GM21619 (cell line): ENCODE results near the gene HIPK1.
"Not testable (repeated sequence)": the region's sequence is repeated elsewhere in the genome, so short reads cannot be mapped to it uniquely, and the experiment has no call there.

Experiments
- ATAC-seq: cut with Tn5 transposase; IDR thresholded peaks from one replicate; pipeline ENCODE4 v1.9.1; 2021; ENCODE audit not compliant: unreplicated experiment

Gene HIPK1

DNA sequence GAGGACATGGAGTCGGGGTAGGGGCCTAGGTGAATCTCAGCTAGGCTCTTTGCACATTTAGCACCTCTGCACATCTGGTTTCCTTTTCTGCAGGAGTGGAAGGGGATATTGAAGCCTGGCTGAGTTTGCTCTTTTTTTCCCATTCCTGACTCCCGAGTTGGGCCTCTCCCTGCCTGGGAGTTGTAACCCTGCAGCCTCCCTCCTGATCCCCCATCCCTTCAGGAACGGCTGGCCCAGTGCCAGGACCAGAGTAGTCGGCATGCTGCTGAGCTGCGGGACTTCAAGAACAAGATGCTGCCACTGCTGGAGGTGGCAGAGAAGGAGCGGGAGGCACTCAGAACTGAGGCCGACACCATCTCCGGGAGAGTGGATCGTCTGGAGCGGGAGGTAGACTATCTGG is 51.0 kb downstream of the HIPK1 start:
- ATAC-seq = no peak

DNA sequence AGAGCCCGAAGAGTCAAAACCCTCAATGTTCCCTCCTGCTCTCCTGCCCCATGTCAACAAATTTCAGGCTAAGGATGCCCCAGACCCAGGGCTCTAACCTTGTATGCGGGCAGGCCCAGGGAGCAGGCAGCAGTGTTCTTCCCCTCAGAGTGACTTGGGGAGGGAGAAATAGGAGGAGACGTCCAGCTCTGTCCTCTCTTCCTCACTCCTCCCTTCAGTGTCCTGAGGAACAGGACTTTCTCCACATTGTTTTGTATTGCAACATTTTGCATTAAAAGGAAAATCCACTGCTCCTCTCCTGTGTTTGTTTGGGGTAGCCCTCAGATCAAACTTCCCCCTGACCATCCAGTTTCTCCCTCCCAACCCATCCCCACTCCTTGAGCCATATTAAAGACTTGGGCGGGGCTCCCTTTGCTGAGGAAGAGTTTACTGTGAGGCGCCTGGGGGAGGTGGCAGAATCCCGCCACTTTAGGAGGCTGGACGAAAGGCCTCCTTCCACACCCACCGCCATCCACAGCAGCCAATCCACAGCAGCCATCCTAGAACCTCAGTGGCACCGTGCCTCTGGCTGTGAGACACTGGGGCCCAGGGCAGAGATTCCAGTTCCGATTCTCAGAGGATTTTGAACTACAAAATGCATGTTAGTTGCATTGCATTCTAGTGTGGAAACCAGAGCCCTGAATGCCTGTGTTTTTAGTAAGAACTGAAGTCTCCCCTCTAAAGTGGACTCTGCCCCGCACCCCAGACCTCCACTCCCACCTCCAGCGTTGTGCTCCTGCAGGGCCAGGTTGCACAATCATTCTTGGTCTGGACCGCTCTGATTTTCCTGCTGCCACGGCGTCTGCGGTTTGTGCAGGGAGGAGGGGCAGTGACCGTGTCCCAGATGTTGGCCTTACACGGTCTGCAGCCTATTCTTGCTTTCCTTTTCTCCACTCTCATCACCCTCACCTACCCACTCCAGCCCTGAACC is 53.1 kb downstream of the HIPK1 start:
- ATAC-seq = no peak

DNA sequence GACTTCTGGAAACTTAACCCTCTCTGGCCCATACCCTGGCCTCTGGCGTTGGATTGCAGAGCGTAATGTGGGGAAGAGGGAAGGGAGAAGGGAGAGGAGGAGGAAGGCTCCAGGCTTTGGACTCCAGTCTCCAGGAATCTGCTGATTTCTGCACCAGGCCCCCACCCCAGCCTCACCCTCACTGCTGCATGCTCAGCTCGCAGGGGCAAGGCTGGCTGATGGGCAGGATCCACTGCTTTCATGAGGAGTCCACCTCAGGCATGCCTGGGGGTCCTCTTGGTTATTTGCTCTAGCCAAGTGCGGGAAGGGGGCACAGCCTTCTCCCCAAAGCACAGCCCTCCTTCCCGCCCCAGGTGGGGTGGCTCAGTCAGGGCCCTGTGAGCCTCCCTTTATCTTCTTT is 53.8 kb downstream of the HIPK1 start:
- ATAC-seq = no peak

DNA sequence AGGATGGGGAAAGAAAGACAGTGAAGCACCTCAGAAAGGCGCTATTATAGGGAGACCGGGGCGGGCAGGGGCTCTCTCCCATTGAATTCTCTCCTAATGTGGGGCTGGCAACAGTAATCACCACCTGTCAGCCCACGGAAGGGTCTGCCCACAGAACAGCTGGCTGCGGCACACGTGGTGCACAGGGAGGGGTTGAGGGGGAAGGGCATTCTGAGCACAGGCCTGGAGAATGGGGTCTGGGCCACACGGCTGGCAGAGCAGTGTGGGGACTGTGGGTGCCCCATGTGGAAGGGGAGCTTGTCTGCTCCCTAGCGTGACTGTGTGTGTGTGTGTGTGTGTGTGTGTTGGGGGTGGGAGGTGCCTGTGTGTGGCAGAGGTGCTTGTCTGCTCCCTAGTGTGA is 54.3 kb downstream of the HIPK1 start:
- no peak for ATAC-seq

DNA sequence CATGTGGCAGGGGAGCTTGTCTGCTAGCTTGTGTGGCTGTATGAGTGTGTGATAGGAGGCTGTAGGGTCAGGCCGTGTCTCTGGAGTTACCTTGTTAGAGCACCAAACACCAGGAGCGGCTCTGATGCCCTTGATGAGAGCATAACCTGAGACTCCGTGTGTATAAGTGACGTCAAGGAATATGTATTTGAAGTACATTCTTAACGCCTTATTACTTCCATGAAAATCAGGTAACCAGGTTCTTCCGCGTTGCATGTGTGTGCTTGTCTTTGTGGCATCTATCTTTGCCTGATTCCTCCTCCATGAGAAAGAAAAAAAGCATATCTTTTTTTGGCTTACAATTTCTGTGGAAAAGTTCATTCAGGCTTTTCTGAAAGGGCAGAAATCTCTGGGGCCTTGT is 54.7 kb downstream of the HIPK1 start:
- ATAC-seq = no peak

DNA sequence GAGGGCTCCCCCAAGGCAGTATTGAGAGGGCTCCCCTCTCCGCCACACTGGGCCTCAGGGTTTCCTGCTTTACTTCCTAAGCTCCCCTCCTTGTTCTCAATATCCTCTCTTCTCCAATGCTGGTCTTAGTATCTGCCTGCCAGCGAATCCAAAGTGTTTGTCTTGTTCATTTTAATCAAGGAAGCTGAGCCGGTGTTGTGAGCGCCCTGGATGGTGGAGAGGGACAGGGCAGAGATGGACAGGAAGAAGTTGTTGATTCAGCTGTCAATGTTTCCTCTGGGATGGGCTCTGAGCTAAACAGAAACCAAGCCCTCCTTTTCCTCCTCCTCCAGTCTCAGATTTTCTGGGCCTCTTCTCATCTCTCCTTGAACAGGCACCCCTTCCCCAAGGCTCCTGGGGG is 55.6 kb downstream of the HIPK1 start:
- ATAC-seq = no peak

DNA sequence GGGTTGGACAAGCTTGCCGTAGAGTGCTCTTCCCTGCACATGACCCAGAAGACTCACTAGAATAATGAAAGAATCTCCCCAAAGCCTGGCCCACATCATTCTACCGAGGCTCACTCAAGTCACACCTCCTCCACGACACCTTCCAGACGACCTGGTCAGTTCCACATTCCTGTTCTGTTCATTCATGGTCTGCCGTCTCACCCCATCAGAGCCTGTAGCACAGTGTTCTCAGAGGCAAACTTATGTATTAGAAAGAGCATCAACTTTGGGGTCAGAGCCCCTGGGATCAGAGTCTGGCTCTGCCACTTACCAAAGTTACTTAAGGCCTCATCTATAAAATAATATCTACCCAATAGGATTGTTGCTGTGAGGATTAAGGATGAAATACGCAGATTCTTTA is 57.7 kb downstream of the HIPK1 start:
- no peak for ATAC-seq

DNA sequence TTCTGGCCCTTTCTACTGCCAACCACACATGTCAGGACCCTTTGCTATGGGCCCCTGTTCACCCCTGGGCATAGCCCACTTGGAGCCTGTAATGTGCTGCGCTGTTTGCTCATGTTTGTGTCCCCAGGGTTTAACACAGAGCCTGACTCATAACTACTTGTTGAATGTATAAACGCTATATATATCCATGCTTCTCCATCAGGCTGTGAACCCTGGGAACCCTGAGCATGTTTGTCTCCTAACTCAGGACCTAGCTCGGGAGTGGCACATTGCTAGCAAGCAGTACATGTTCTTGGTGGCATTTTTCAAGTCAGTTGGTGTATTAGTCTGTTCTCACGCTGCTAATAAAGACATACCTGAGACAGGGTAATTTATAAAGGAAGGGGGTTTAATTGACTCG is 58.1 kb downstream of the HIPK1 start:
- ATAC-seq = no peak

DNA sequence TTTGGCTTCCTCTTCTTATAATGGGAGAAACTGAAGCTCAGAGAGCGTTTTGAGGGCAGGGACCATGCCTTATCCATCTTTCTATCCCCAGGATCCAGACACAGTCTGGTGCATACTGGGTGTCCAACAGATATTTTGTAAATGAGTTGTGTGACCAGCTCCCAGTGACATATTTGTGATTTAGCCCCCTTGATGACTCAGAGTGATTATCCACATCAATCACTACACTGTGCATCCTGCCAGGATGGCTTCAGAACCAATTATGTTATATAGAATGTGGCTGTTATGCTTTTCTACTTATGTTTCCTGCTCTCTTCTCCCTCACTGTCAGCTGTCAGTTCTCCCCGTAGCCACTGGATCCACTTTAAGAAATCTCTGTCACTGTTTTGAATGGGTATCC is 61.4 kb downstream of the HIPK1 start:
- ATAC-seq = no peak

DNA sequence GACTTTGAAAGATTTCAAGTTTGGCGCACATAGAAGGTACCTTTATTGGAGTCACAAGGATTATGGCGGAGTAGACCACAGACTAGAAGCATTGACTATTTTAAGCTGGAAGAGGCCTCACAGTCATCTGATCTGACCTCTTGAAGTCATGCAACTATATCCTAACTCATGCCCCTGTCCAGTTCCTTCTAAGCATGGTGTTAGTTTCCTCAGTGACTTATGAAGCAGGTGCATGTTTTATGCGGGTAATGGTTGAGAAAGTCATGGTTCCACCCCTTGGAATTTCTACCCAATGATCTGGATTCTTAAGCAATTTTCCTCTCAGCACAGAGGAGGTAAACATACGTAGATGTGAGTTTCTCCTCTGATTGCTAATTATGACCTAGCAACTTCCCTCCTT is 61.8 kb downstream of the HIPK1 start:
- no peak for ATAC-seq

DNA sequence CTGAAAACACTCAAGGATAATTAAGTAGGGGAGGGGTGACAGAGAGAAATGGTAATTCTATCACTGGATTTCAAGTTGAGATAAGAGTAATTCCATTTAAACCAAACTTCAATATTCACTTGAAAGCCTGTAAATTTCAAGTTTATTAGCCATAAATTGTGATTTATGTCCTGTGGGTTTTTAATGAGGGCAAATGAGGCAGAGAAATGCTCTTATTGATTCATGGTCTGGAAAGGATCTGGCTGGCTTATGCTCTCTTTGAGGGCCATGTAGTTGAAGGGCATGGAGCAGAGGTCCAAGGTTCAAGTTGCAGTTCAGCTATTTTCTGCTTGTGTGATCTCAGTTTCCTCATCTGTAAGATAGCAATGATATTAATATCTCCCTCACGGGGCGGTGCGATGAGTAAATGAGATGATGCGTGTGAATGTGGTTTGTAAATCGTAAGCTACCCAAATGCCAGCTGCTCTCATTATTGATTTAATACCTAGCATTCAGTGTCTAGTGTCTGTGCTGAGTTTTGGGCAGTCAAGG is 62.4 kb downstream of the HIPK1 start:
- ATAC-seq = no peak

DNA sequence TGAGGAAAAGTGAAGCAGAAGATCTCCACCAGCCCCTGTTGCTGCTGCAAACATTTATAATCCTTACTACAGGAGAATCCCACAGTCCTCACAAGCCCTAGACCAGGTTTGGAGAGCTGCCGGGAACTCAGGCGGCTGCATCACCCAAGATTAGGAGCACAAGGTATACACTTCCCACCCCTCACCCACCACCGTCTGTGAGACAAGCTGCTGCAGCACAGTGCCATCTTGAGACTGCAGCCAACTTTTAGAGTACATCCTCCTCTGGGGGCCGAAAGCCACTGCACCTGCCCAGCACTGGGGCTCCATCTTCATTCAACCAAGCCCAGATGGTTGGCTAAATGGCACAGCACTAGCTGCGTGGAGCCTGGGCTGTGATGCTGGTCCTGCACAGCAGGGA is 63.9 kb downstream of the HIPK1 start:
- no peak for ATAC-seq

DNA sequence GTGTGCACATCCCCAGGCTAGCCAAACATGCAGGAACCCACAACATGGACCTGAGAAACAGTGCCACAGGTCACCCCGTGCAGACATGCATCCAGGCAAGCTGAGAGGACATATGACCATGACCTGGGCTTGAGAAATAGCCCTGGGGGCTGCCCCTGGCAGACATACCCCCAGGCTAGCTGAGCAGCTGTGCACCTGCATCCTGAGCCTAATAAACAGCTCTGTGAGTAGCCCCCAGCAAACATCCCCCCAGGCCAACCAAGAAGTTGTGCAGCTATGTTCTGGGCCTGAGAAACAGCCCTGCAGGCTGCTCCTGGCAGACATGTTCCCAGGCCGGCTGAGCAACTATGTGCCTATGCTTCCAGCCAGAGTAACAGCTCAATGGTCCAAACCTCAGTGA is 64.6 kb downstream of the HIPK1 start:
- no peak for ATAC-seq

DNA sequence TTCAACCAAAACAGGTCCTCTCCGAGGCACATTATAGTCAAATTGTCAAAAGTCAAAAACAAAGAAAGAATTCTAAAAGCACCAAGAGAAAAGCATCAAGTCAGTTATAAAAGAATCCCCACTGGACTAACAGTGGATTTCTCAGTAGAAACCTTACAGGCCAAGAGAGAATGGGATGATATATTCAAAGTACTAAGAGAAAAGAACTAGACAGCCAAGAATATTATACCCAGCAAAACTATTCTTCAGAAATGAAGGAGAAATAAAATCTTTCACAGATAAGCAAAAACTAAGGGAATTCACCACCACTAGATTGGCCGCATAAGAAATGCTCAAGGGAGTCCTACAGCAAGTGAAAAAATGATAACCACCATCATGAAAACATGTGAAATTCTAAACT is 66.3 kb downstream of the HIPK1 start:
- ATAC-seq = no peak

DNA sequence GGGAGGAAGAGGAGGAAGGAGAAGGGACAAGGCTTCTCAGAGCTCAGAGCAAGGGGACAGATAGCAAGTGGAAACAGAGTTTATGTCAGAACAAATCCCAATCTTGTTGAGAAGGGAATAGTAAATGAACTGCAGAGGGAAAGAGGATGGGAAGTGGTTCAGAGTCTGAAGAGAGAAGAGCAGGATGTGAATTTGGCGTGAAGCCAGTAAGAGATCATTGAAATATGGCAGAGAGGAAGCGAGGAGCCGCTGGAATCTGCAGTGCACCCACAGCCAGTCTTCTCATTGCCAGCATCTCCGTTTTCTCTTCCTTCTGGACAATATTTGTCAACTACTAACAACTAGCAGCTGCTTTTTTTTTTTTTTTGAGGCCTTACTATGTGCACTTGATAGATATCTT is 69.2 kb downstream of the HIPK1 start:
- ATAC-seq = no peak

DNA sequence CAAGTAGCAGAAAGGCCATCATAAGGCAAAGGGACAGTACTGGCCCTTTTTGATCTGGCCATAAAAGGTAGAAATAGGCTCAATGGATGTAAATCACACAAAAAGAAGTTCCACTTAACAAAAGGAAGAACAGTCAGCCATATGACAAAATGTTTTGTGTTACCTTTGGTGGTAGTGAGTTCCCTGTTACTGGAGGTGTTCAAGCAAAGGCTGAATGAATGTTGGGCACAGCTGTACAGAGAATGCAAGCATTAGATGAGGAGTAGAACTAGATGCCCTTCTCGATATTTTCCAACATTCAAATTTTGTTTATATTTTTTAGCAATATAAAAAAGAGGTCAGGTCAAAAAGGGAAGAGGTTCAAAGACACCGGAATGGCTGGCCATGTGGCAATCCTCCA is 70.1 kb downstream of the HIPK1 start:
- no peak for ATAC-seq

DNA sequence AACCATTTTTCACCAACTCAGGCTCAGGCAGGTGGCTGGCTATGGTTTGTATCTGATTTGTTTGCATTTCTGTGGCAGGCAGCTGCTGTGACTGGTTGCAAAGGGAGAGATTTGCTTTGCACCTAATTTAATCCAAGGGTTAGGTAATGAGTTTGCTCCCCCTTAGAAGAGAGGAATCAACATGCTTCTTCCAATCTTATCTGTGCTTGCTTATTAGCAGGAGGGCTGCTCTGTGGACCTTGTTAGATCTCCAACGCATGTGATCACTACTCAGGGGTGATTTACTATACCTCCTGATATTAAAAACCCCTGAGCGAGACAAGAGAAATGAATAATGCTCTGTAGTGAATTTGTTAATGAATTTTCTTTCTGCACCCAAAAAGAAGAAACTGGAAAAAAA is 70.7 kb downstream of the HIPK1 start:
- no peak for ATAC-seq

DNA sequence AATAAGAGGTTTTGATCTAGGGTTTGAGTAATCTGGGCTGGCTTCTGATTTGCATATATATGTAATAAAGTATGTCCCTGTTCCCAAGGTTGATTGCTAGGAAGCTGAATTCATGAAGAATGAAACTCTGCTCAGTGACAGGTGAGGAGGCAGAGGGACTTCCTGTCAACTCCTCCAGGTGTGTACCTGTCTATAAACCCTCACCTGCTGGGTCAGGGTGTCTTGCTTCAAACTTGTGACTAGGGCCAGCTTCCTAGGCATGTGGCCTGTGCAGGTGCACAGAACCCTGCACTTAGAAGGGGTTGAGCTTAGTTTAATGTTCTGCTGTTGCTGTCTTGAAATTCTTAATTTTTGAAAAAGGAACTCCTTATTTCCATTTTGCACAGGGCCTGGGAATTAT is 71.3 kb downstream of the HIPK1 start:
- ATAC-seq = no peak

DNA sequence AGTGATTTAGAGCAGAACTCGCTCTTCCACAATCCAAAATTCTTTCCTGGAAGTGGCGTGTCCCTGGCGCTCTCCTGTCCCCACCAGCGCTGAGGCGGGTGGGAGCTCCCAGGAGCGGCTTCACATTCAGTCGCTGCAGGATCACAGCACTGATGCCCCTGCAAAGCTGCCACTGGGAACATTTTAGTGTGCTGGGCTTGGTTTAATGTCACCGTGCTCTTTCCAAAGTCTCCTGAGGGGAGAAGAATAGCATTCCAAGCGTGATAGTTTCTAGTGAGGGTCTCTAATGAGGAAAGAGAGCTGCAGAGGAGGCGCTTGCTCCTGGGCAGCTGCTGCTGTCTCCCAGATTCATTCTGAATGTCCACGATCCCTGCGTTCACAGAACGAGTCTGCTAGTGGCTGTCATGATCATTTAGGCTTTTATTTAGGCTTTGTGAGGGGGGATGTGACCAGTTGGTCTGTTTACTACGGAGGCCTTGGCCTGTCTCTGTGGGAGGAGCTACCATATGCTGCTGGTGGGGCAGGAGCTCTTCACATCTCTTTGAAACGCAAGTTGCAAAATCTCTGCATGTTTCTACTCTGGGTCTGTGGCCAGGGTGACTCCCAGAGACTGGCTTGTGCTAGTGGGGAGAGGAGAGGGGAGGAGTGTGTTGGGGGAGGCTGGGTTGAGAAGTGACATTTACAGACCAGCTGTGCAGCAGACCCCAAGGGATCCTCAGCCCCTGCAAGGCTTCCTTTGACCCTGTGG is 73.5 kb downstream of the HIPK1 start:
- ATAC-seq = no peak

DNA sequence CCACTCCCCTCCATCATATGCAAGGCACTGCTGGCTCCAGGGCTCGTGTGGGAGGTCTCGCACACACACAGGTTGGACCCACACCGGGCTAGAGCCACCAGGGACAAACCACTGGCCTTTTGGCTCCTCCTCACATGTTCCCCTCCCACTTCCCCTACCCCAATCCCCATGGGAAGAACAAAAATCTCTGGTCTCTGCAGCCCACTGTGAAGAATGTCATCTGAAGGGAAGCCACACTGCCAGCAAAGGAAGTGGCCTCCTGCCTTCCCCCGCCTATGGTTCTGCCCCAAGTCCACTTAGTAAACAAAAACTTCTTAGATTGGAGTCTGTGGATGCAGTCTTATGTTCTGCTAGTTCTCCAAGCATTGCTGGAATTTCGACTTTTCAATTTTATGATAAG is 74.3 kb downstream of the HIPK1 start:
- no peak for ATAC-seq

DNA sequence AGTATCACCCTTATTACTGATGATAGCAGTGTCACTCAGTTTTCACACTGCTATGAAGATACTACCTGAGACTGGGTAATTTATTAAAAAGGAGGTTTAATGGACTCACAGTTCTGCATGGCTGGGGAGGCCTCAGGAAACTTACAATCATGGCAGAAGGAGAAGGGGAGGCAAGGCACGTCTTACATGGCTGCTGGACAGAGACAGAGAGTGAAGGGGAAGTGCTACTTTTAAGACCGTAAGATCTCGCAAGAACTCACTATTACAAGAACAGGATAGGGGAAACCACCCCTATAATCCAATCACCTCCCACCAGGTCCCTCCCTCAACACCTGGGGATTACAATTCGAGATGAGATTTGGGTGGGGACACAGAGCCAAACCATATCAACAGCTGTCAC is 77.7 kb downstream of the HIPK1 start:
- not testable (repeated sequence) for ATAC-seq

DNA sequence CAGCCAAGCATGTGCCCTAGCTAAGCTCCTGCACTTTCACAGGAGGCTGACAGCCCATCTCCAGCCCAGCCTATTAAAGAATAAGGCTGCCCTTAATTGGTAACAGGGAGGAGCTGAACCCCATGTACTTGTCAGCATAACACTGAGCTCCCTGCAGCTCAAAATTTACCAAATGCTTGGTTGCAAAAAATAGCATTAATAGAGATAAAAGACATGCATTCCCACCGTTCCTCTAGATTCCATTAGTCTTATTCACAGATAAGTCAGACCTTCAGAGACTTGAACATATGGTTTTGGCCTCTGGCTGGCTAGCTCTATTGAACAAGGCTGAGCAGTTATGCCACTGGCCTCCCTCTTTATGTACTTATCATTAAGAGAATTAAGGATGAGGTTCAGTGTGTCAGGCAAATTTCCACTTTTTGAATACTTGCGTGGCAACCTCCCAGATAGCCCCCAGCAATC is 79.4 kb downstream of the HIPK1 start:
- no peak for ATAC-seq
